HG02852 (cell line): ENCODE results near the gene PRKCA.
"Not testable (repeated sequence)": the region's sequence is repeated elsewhere in the genome, so short reads cannot be mapped to it uniquely, and the experiment has no call there.

Source experiments
- ATAC-seq: cut with Tn5 transposase; IDR thresholded peaks from one replicate; pipeline ENCODE4 v1.9.1; 2021; ENCODE audit warnings: mild to moderate bottlenecking, moderate library complexity; ENCODE audit not compliant: unreplicated experiment

Gene PRKCA

DNA sequence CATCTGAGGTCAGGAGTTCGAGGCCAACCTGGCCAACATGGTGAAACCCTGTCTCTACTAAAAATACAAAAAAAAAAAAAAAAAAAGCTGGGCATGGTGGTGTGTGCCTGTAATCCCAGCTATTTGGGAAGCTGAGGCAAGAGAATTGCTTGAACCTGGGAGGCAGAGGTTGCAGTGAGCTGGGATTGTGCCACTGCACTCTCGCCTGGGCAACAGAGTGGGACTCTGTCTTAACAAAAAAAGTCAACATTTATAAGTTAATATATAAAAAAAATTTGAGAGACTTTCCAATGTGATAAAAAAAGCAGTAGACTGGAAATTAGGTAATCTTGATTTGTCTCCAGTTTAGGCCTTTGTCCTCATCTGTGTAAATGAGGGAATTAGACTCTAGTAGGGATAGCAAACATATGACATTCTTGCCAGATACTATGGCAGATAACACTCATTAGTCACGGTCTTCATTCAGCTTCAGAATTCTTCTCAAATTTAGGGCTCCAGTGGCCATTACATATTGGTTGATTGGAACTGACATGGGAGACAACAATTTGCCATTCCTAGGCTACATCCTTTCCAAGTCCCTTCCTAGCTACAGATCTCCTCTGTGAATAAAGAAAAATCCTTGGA lies 22.1 kb downstream of the PRKCA start:
- not testable (repeated sequence) for ATAC-seq

DNA sequence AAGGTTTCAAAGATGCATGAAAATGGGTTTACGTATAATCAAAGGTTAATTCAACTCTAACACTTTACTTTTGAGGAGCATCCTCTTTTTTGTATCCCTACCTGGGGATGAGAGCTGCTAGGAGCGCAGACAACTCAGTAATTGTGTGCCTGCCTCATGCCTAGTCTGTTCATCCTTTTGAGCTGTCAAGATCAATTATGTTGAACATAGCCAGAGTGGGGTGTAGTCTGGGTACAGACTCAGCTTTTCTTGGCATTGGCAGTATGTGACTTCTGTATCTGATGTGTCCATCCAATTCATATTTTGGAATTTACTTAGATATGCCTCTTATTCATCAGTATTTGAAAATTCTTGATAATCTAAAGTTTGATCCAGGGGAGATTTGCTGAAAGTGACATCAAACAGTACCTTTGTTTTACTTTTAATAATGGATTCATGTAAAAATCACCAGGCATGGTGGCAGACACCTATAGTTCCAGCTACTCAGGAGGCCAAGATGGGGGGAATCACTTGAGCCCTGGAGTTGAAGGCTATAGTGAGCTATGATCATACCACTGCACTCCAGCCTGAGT lies 24.1 kb downstream of the PRKCA start:
- no peak for ATAC-seq

DNA sequence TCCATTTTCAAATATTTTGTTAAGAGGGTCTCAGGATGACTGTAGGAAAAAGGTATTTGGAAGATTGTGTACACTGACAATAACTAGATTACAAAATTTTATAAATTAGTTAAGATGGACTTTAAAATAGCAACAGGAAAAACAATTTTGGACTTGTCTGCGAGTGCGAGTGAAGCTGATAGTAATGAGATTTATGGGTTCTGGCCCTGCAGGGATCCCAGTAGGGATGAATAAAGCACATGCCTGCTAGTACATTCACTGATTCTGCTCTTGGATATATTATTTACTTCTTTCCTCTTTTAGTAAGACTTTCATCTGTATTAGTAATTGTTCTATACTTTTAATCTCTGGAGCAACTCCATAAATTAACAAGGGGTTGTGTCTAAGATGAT lies 28.2 kb downstream of the PRKCA start:
- ATAC-seq = no peak

DNA sequence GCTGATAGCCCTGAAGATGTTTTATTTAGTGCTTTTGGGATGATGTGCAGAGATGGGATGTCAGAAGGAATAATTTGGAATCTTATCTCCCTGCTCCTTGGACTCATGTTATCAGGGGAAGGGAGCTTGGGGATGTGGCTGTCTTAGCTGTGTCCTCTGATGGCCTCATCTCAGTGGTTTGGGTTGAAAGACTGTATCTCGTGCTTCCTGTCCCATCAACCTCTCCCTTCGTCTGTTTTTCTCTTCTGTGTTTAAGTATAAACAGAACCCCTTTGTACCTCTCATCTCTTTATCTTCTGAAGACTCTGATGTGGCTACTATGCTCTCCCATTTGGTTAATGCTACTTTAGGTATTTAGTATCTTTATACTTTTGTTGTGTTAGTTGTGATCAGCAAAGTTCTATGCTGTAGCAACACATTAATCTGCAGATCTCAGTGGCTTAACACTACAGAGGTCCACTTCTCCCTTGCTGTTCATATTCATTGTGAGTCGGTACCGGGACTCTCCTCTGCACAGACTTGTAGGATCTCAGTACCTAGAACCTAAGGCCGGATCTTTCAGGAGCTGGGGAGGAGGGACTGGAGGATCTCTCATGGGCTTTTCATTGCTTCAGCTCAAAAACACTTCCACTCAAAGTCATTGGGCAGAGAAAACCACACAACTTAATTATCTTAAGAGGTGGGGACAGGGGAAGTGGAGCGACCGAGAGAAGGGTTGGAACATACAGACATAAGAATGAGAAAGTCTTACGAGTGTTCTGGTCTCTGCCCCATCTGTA lies 28.8 kb downstream of the PRKCA start:
- no peak for ATAC-seq

DNA sequence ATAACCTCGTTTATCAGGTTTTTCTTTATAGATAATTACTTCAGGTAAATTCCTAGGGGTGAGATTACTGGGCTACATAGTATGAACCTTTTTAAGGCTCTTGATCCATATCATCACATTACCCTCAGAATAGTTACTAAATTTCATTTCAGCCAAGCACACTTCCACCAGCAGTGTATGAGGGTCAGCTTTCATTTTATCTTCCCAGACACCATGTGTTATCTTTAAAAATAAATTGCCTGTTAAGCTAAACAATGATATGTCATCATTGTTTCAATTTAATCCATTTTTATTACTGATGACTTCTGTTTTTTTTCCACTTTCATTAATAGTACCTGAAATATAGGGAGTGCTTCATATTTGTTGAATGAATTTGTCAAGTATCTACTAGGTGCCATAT lies 33.4 kb downstream of the PRKCA start:
- ATAC-seq = no peak

DNA sequence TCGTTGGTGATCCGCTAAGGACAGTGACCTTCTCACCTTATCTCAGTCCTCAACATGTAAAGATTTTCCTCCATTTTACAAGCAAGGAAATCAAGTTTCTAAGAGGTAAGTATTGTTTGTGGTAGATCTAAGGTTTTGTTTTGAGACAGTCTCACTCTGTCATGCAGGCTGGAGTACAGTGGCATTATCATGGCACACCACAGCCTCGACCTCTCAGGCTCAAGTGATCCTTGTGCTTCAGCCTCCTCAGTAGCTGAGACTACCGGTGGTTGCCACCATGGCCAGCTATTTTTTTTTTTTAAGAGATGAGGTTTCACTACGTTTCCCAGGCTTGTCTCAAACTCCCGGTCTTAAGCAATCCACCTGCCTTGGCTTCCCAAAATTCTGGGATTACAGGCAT lies 34.9 kb downstream of the PRKCA start:
- no peak for ATAC-seq

DNA sequence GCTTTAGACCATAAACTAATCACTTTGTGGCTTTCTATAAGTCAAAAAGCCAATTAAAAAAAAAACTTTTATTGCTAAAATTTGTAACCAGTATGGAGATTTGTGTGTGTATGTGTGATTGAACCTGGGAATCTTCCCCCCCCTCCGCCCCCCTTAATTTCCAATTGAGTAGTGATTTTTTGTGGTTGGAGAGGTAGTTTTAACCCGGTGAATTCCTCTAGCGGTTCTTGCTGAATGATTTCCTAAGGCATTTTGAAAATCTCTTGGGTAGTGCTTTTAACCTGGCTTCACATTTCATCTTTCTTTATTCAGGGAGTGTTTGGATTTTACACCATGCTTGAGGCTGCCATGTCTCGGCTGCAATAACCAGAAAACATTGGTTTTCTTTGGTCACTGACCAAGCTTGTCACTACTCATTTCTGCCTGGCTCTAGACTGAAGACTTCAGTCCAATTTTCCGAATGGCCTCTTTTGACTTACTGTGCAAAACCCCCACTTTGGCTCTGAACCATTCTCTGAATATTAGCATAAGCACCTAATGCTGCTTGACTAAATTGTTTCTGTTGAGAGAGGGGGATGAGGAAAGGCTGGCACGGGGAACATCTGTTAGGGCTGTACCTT lies 35.6 kb downstream of the PRKCA start:
- no peak for ATAC-seq

DNA sequence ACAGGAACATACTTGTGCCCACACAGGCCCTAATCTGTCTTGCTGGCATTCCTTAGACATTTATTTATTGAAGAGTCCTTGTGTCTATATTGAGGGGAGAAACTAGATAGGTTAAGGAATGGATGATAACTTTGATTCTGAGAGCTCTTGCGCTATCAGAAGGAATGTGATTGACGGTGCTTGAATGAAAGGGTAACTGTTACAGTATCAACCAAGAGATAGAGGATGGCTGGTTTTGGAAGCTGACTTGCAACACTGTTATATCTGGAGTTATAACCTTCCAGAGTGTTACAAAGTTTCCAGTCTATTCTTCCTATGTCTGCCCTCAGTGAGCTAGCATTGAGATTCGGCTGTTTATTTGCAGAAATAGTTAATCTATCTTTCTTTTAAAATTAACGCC lies 36.5 kb downstream of the PRKCA start:
- ATAC-seq = no peak

DNA sequence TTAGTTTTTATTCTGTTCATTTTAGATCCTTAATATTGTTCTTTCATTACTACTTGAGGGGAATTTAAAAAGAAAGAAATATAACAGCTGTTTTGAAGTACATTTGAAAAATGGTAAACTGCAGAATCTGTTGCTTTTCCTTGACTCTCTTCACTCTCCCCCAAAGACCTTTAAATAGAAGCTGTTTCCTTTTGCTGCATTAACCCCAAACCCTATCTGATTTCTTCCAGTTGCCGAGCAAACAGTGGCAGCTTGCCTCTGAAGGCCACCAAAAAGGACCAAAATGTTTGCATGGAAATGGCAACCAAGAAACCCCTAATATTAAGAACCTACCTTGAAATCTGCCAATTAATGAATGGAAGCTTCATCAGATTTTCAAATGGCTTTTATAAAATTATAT lies 37.1 kb downstream of the PRKCA start:
- ATAC-seq = no peak

DNA sequence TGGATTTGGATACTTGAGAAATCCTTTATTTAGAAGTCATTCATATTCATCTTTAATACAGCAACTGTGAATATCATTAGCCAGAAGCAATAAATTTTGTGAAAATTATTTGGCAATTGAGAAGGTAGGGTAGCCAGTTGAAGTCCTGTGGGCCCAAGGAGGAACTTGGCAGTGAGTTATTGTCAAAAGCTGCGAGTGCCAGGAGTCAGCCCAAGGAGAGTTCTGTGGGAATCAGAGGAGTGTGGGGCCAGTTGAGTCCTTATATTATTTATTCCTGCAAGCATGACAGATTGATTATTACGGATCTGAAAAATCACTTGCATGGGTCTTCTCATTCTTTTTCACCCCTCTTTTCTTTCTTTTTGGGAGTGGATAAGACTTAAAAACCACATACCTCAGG lies 38.3 kb downstream of the PRKCA start:
- no peak for ATAC-seq

DNA sequence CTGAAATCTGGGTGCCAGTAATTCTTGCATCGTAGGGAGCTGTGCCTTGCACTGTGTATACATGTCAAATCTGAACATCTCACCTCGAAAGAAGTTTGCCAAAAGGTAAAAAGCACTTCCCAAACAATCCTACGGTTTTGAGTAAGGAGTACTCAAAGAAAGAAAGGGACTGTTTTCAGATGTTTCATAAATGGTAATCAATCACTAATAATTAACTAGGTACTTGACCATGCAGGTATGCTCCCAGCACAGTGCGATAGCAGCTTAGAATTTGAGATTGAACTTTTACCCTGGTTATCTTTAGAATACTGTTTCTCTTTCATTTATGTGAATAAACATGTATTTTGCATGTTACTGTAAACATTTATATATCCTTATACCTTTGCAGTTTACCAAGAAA lies 39.0 kb downstream of the PRKCA start:
- ATAC-seq = no peak

DNA sequence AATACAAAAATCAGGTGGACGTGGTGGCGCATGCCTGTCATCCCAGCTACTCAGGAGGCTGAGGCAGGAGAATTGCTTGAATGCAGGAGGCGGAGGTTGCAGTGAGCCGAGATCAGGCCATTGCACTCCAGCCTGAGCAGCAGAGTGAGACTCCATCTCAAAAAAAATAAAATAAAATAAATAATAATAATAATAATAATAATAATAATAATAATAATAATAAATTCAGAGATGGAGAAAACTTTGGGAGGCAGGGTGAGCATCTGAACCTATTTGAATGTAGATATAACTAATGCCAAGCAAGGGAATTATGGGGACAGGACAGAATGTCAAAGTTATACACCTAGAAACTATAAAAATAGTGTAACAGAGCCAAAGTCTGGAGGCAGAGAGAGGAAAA lies 39.9 kb downstream of the PRKCA start:
- ATAC-seq = not testable (repeated sequence)

DNA sequence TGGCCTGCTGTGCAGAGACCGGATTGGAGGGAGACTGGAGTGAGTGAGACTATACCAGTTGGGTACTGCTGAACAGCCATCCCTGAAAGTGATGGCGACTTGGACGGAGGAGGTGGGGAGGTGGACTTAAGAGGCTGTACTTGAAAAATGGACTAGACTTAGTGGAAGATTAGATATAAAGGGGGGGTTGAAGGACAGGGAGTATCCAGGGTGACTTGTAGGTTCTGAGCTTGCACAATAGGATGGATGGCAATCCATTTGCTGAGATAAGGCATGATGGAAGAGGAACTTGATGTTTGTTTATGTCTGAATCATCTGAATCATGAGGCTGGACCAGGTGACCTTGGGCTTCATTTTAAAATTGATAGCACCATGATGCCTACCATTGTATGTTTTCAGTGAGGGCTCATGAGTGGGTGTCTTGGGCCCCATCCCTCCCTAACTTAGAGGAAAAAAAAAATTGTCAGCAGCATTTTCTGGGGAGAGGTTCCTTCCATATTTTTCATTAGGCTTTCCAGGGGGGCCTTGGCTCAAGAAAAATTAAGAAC lies 41.2 kb downstream of the PRKCA start:
- no peak for ATAC-seq

DNA sequence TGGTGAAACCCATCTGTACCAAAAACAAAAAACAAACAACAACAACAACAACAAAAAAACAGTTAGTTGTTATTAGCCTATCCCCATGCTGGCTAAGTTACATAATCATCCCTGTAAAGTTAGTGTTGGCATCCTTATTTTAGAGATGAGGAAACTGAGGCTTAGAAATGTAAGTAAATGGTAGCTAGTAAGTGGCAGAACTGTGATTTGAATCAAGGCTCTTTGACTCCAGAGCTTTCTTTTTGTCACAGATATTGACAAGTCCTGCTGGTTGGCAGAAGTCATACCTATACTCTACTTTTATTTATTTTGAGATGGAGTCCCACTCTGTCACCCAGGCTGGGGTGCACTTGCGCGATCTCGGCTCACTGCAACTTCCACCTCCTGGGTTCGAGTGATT lies 42.1 kb downstream of the PRKCA start:
- no peak for ATAC-seq

DNA sequence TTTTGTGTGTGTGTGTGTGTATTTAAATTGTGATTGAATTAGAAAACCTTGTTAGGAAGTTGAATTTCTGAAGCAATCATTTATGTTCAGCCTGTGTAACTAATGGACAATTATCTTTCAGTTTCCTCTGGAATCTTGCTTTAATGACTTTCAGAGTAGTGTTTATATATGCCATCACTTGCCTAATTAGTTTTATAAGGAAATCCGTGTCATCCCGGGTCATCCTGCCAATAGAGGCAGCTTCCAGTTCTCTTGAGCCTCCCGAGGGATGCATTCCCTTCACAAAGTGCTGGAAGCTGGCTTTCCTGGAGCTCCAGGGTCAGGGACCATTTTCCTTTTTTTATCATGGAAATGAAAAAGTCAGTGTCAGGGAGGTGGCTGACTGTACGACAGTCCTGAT lies 42.9 kb downstream of the PRKCA start:
- ATAC-seq = no peak

DNA sequence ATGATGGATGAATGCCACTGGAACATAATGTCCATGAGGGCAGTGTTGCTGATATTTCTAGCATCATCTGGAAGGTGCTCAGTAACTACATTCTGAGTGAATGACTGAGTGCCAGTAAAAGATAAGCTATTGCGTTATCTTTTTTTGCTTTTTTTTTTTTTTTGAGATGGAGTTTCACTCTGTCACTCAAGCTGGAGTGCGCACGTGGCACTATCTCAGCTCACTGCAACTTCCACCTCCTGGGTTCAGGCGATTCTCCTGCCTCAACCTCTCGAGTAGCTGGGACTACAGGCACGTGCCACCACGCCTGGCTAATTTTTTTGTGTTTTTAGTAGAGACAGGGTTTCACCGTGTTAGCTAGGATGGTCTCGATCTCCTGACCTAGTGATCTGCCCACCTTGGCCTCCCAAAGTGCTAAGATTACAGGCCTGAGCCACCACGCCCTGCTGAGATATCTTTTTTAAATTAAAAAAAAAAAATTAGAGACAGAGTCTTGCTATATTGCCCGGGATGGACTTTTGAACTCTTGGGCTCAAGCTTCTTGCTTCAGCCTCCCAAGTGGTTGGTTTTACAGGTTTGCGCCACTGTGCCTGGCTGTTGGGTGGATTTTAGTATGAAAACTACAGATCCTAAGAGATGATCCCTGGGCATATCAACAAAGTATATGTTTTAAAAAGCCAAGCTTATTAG lies 43.7 kb downstream of the PRKCA start:
- ATAC-seq = not testable (repeated sequence)

DNA sequence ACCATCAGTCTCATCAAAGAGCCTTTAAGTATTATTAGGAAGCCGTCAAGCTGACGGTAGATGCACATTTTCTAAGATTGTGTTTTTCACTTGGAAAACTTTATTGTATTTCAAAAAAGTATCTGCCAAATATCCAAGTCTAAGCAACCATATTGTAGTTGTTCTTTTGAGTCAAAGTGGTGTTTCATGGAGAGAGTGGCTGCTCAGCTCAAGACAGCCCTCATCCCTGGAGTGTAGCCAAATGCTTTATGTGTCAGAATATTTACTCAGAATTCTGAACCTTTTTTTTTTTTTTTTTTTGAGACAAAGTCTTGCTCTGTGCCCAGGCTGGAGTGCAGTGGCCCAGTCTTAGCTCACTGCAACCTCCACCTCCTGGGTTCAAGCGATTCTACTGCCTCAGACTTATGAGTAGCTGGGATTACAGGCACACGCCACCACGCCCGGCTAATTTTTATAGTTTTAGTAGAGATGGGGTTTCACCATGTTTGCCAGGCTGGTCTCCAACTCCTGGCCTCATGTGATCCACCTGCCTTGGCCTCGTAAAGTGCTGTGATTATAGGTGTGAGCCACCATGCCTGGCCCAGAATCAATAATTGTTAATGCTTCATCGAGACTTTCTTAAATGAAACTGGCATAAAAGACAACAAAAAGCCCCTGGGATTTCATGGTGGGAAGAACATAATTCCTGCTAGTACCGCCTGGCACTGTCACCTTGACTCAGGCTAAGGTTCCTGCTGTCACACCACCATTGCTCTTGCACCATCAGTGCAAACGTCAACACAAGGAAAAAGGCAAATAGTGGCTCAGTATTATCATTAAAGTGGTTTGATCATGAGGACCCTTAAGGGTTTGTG lies 45.5 kb downstream of the PRKCA start:
- ATAC-seq = no peak

DNA sequence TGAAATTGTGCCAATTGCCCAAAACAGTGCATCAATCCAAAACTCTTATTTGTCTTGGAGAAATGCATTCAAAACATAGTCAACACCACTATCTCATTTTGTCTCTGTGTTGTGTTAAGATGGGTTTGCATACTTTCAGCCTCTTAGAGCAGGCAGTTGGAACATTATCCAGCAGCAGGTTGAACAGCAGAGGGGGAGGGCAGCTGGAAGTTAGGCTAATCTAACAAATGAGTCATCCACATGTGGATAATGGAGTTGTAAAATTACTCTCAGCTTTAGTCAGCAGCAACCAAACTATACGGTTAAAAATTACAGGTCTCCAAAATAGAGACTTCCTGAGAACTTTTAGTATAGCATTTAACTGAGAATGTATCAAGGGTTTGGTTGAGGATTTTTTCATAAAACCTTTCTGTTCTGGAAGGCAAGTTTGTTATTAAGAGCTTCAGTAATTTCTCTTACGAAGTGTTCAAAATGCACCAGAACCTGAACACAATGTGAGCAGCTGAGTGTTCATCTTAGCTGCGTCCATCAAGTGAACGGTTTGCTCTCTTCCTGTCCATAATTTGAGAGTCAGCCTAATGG lies 46.3 kb downstream of the PRKCA start:
- no peak for ATAC-seq

DNA sequence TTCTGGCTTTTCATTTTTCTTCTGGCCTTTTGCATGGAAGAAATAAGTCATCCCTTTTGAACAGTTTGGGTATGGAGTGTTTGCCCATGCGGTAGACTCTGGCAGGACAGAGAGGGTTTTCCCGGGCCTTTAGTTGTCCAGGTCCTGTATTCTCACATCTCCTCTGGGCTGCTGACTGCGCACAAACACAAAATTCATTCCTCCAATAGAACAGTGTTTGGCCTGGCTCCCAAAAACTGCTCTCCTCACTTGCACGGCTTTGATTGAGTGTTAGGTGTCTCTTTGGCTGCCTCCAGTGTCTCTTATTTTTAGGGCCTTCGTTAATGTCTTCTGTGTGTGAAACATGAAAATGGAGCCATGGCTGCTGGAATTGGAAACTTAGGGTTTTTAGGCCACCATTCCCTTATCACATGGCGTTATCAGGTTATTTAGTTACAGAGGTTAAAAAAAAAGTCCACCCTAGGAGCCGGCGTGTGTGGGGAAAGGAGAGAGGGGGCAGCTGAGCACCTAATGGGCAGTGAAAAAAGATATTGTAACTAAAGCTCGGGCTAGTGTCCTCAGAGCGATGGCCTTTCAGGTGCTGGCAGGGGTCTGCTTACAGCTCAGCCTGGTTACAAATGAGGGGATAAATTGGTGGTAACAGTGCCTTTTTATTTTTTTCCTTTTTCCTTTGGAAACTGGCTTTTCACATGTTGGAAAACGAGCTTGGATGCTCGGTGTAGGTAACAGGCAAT lies 47.3 kb downstream of the PRKCA start:
- no peak for ATAC-seq
